Progenitor cell of endocrine pancreas (in vitro differentiated cells): ENCODE measurements around the gene PKLR. TPM values are rescaled to one million over a fixed set of nuclear protein-coding genes. Genes with fewer than 3 reads are reported as not detected.
"Not testable (repeated sequence)": the region's sequence is repeated elsewhere in the genome, so short reads cannot be mapped to it uniquely, and the experiment has no call there.

Experiments used
- DNase-seq: peaks from one replicate; pipeline ENCODE4 v3.0.0; 2021; ENCODE audit warnings: low spot score; ENCODE audit not compliant: unreplicated experiment
- H3K27ac Mint-ChIP-seq: 2 replicates; pipeline ENCODE4 v1.8.0; 2021; ENCODE audit warnings: mild to moderate bottlenecking, moderate library complexity, mixed read lengths
- H3K27me3 Mint-ChIP-seq: 2 replicates; pipeline ENCODE4 v1.8.0; 2021; ENCODE audit warnings: mixed read lengths
- H3K36me3 Mint-ChIP-seq: 2 replicates; pipeline ENCODE4 v1.8.0; 2022; ENCODE audit warnings: mixed read lengths; ENCODE audit not compliant: insufficient read depth
- H3K4me1 Mint-ChIP-seq: 2 replicates; pipeline ENCODE4 v1.8.0; 2021; ENCODE audit warnings: low read depth, mixed read lengths
- H3K4me3 Mint-ChIP-seq: 2 replicates; pipeline ENCODE4 v1.8.0; 2021; ENCODE audit warnings: low read depth, mild to moderate bottlenecking, moderate library complexity, mixed read lengths
- H3K9me3 Mint-ChIP-seq: 2 replicates; pipeline ENCODE4 v1.8.0; 2021; ENCODE audit warnings: low read depth, mixed read lengths
- total RNA-seq: library from RNA; stranded (reverse); gene quantifications from 2 replicates; pipeline ENCODE4 v1.2.1, GENCODE V29; 2021
- TF ChIP-seq, protein P1 (sequence below): fragments of 200-600 bp; sonication (generic); IDR thresholded peaks from one replicate; pipeline ENCODE4 v1.5.0; 2021; ENCODE audit warnings: antibody characterized with exemption, mild to moderate bottlenecking; ENCODE audit not compliant: unreplicated experiment

PKLR gene
- total RNA-seq, 1 donor from 2014 or later = 0.57 TPM

DNA sequence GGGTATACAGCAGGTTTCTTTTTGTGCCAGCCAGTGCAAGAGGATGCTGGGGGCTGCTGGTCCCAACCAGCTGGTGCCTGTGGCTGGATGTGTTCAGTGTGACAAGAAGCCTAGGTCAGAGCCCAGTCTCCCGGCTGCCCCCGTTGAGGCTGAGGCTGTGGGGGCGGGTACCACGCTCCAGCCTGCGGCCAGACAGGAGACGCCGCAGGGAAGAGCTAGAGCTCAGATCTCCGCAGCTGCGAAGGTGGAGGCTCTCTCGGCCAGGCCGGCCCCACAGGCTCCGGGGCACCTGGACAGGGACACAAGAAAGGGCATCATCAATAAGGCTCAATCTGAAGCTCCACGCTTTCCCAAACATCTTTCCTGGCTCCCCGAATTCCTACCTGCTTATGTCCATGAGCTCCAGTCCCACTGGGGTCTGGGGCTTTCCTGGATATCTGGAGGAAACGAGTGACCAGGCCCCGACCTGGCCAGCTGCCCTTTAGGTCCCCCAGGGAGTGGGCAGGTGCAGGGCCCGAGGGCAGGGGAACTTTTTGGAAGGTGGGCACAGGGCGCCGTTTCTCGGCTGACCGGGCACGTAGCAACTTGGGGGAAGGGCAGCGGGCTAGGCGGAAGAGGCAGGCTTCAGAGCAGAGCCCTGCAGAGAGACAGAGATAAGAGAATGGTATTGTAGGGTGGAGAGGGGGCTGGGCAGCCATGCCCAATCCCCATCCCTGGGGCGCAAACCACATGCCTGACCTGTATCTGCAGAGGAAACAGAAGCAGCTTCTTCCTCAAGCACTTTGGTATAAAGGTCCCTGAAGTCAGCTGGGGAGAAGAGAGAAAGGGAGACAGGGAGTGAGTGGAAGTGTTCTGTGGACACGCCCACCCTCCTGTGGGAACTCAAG lies 53.3 kb downstream of the PKLR start:
- TF ChIP-seq, protein P1, sequence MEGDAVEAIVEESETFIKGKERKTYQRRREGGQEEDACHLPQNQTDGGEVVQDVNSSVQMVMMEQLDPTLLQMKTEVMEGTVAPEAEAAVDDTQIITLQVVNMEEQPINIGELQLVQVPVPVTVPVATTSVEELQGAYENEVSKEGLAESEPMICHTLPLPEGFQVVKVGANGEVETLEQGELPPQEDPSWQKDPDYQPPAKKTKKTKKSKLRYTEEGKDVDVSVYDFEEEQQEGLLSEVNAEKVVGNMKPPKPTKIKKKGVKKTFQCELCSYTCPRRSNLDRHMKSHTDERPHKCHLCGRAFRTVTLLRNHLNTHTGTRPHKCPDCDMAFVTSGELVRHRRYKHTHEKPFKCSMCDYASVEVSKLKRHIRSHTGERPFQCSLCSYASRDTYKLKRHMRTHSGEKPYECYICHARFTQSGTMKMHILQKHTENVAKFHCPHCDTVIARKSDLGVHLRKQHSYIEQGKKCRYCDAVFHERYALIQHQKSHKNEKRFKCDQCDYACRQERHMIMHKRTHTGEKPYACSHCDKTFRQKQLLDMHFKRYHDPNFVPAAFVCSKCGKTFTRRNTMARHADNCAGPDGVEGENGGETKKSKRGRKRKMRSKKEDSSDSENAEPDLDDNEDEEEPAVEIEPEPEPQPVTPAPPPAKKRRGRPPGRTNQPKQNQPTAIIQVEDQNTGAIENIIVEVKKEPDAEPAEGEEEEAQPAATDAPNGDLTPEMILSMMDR = no peak
- H3K4me1 Mint-ChIP-seq = peaks cover 18% of the 10 kb centered on the region
- DNase-seq = no peak
- H3K27ac Mint-ChIP-seq = no peak overlapping the region
- H3K4me3 Mint-ChIP-seq = no peak overlapping the region
- H3K9me3 Mint-ChIP-seq = no peaks in the 10 kb centered on the region
- H3K36me3 Mint-ChIP-seq = peaks cover 7% of the 10 kb centered on the region
- H3K27me3 Mint-ChIP-seq = no peaks in the 10 kb centered on the region

DNA sequence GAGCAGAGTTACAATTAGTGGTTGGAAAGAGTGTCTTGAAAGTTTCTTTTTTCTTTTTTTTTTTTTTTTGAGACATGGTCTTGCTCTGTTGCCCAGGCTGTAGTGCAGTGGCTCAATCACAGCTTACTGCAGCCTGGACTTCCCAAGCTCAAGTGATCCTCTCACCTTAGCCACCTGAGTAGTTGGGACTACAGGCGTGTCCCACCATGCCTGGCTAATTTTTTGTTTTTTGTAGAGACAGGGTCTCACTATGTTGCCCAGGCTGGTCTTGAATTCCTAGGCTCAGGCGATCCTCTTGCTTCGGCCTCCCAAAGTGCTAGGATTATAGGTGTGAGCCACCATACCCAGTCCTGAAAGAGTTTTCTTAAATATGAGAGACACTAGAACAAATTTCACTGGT lies 54.4 kb downstream of the PKLR start:
- not testable (repeated sequence) for H3K27ac Mint-ChIP-seq, H3K4me3 Mint-ChIP-seq, H3K9me3 Mint-ChIP-seq

DNA sequence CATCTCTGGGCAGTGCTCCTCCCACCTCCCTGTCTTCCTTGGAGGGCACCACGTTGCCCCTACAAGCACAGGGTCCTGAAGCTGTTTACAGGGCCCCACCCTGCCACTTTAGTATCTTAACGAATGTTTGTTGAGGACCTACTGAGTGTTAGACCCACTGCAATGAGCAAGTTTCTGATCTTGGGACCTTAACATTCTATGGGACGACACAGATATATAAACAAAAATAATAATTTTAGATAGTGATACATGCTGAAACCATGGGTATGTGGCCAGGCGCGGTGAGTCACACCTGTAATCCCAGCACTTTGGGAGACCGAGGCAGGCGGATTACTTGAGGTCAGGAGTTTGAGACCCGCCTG lies 56.1 kb downstream of the PKLR start:
- DNase-seq = no peak
- TF ChIP-seq, protein P1 = no peak
- H3K4me1 Mint-ChIP-seq = peaks cover 27% of the 10 kb centered on the region
- H3K27ac Mint-ChIP-seq = peak overlapping the region; percentile 98
- no peaks in the 10 kb centered on the region for H3K27me3 Mint-ChIP-seq
- peaks cover 8% of the 10 kb centered on the region for H3K36me3 Mint-ChIP-seq
- no peaks in the 10 kb centered on the region for H3K9me3 Mint-ChIP-seq
- H3K4me3 Mint-ChIP-seq = peak overlapping the region; percentile 90

More for the DNA sequence above, 54.4 kb downstream of the PKLR start:
- peaks cover 21% of the 10 kb centered on the region for H3K4me1 Mint-ChIP-seq
- not testable (repeated sequence) for H3K27me3 Mint-ChIP-seq, DNase-seq, H3K36me3 Mint-ChIP-seq

DNA sequence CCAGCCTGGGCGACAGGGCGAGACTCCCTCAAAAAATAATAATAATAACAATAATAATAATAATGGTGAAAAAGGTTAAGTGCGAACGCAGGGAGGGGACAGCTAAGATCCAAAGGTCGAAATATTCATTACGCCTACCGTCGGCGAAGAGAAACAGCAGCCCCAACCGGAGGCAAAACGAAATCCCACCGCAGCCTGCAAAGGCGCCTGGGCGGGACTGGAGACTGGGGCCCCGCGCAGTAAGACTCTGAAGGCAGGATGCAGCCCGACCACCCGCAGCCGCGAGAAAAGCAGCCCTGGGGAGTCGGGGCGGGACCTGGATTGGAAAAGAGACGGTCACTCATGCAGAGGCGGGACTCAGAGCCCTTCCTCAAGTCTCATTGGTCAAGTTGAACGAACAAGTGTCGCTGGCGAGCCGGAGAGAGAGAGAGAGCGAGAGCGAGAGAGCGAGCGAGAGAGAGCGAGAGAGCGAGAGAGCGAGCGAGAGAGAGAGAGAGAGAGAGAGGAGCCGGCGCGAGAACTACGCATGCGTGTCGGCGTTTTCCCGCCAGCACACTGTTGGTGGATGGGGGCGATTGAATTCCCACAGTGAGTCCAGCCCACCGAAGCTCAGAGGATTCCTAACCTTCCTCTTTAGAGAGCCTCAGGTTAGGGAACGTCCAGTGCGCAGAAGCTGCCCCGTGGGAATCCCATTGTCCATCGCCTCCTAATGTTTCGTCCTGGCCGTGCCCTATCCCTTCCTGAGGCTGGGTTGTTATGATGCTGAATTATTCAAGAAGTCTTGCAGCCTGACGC lies 56.7 kb downstream of the PKLR start:
- H3K27ac Mint-ChIP-seq = peak overlapping the region; percentile 98
- H3K27me3 Mint-ChIP-seq = no peaks in the 10 kb centered on the region
- peak overlapping the region; percentile 90 for H3K4me3 Mint-ChIP-seq
- peaks cover 27% of the 10 kb centered on the region for H3K4me1 Mint-ChIP-seq
- H3K36me3 Mint-ChIP-seq = peaks cover 8% of the 10 kb centered on the region
- peak; percentile 91 for DNase-seq
- TF ChIP-seq, protein P1 = peak; percentile 36
- H3K9me3 Mint-ChIP-seq = no peaks in the 10 kb centered on the region

DNA sequence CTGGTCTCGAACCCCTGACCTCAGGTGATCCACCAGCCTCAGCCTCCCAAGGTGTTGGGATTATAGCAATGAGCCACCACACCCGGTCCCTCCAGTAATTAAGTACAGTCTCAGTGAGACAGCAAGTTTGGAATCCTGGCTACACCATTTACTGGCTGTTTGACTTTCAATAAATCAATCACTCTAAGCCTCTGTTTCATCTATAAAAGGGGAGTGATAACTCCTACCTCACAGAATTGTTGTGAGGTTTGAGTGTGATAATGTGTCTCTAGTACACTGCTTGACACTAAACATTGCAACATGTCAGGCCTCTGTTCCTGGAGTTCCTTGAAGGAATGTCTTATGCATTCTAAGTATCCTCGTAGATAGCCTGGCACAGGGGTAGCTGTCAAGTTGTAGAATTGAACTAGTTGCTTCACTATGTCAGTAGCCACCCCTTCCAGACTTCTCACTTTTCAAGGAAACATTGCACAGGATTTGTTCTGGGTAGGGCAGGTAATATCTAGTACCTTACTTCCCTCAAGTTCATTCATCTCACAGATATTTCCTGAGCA lies 58.4 kb downstream of the PKLR start:
- Mint-ChIP-seq H3K36me3 (peaks cover 8% of the 10 kb centered on the region), H3K9me3 (no peaks in the 10 kb centered on the region), H3K4me3 (peak overlapping the region; percentile 90), H3K27me3 (no peaks in the 10 kb centered on the region), H3K27ac (peak overlapping the region; percentile 85), H3K4me1 (peaks cover 27% of the 10 kb centered on the region)
- TF ChIP-seq, protein P1 = no peak
- DNase-seq = no peak
